ENCODE data around the gene TRAK1.

Gene TRAK1

DNA sequence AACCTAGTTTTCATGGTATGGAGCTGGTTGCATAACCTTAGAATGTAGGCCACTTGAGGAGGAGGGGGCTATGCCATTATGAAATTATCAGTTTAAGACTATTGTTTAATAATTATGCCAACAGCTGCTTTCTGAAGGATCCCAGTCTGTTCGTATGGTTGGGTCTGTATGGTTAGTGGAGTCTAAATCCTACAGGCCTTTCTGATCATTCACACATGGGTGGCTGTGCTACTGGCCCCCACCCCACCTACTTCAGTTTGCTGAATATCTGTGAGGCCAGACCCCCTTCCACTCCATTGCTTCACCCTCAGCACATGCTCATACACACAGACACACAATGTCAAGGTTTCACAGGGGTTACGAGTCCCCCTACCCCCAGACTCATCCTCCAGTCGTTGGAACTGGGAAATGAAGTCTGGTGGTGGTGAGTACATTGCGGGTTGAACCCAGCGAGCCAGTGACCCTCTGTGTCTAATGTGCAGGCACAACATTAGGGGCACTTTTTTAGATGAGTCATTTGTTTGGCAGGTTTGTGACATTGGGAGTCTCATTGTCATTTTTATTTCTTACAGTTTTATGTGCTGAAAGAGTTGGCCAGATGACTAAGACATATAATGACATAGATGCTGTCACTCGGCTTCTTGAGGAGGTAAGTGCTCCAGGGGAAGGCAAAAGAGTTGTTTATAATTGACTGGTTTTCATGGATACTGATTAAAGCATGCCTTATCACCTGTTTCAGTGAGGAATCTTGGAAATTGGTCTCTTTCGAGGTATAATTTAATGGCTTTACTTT, 85.3 kb downstream of the TRAK1 start:
- H3K9me3 Mint-ChIP-seq: no peaks in the 10 kb centered on the region
- H3K27me3 Mint-ChIP-seq: no peaks in the 10 kb centered on the region
- DNase-seq: no peak
- H3K4me3 Mint-ChIP-seq: no peak overlapping the region
- H3K4me1 Mint-ChIP-seq (ENCODE audit: low read depth): peaks cover 31% of the 10 kb centered on the region
- peaks cover 23% of the 10 kb centered on the region for H3K36me3 Mint-ChIP-seq (ENCODE audit: low read depth)
- H3K27ac Mint-ChIP-seq: no peak overlapping the region

DNA sequence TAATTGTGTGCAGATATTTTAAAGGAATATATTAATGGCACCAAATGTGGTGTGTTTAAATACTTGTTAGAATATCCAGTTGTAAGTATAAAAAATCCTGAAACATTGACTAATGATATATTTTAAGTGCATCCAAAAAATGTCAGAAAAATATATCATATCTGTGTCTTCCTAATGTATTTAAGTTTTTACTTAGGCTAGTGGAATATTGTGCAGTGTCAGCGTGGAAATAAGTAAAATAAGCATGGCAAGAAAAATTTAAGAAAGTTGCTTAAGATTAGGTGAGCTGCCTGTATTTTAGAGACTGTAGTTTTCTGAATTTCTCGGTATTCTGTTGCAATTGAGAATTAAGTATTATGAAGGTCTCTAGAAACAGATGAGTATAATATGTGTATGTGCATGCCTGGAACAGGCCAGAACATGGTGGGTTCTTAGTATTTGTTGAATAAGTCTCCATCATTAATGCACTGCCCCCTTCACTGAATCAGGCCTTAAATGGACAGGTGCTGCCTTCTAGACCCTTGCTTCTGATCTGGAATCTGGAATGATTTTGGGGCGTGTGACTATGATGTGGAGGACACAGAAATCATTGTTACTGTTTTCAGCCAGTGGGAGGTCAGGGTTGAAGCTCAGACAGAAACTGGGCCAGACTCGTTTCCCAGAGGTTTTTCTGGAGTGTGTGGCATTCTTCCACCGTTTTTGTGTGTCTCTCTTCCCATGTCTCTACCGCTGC, 86.1 kb downstream of the TRAK1 start:
- Mint-ChIP-seq H3K9me3 (no peaks in the 10 kb centered on the region), H3K4me1 (ENCODE audit: low read depth) (peaks cover 23% of the 10 kb centered on the region), H3K4me3 (no peak overlapping the region), H3K27me3 (no peaks in the 10 kb centered on the region), H3K27ac (no peak overlapping the region), H3K36me3 (ENCODE audit: low read depth) (peaks cover 23% of the 10 kb centered on the region)
- DNase-seq: no peak

DNA sequence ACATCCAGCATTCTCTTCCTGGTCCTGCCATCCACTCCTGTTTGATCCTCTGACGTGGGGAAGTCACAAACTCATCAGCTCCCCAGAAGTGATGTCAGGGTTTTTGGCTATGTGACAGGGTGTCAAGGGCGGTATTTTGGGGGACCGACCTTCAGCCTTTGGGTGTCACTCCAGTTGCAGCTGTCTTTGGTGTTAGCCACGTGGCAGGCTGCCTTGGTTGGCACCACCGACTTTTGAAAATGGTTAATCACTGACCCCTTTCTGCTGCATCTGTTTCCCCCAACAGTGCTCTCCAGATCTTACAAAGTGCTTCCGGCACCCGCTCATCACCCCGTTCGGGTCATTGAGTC, 86.6 kb downstream of the TRAK1 start:
- no peaks in the 10 kb centered on the region for H3K27me3 Mint-ChIP-seq
- DNase-seq: no peak
- H3K9me3 Mint-ChIP-seq: no peaks in the 10 kb centered on the region
- H3K36me3 Mint-ChIP-seq (ENCODE audit: low read depth): peaks cover 23% of the 10 kb centered on the region
- H3K27ac Mint-ChIP-seq: no peak overlapping the region
- H3K4me1 Mint-ChIP-seq (ENCODE audit: low read depth): peaks cover 19% of the 10 kb centered on the region
- H3K4me3 Mint-ChIP-seq: no peak overlapping the region

DNA sequence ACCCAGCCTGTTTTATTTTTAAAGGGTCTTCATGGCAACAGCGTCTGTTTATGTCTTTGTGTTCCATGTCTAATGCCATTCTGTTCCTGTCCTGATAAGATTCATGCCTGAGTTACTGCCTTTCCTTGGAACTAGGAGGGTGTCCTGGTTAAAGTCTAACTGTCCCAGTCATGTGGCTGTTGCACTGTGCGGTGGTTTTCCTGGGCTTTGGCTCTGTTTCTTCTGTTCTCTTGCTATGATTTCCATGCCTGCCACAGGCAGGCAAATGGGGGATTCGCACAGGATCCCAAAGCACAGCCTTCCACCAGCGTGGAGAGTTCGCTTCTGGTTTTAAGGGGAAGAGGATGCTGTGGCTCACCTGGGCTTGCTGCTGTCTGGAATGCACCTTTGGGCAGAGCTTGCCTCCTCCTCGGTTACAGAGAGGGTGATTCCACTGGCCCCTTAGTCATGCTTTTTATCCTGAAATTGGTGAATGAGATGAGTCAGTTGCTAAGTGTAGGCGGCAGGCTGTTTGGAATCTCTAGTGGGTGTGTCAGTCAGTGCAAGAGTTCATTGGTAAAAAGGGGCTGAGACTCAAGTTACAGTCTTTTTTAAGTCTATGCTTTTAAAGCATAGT, 88.1 kb downstream of the TRAK1 start:
- Mint-ChIP-seq H3K36me3 (ENCODE audit: low read depth) (peaks cover 23% of the 10 kb centered on the region), H3K4me1 (ENCODE audit: low read depth) (peaks cover 9% of the 10 kb centered on the region), H3K4me3 (no peak overlapping the region), H3K9me3 (no peaks in the 10 kb centered on the region), H3K27ac (peak overlapping the region; percentile 47), H3K27me3 (no peaks in the 10 kb centered on the region)
- no peak for DNase-seq

DNA sequence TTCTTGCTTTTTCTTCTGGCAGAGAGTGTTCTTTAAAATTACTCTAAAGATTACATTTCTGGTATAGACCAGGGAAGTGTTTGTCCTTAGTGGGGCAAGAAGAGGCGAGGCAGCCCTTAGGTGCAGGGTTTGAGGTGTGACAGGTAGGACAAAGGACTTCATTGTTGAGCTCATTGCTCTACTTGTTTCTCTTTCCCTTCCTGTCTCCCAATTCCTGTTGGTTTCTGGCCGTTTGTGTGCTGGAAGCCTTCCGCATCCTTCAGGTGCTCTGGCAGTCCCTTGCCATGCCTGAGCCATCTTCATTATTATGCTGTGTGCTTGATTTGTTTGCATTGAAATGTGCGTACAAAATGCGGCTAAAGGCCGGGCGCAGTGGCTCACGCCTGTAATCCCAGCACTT, 89.7 kb downstream of the TRAK1 start:
- Mint-ChIP-seq H3K36me3 (ENCODE audit: low read depth) (peaks cover 37% of the 10 kb centered on the region), H3K9me3 (no peaks in the 10 kb centered on the region), H3K27ac (no peak overlapping the region), H3K4me1 (ENCODE audit: low read depth) (peaks cover 13% of the 10 kb centered on the region), H3K27me3 (no peaks in the 10 kb centered on the region), H3K4me3 (no peak overlapping the region)
- DNase-seq: no peak

DNA sequence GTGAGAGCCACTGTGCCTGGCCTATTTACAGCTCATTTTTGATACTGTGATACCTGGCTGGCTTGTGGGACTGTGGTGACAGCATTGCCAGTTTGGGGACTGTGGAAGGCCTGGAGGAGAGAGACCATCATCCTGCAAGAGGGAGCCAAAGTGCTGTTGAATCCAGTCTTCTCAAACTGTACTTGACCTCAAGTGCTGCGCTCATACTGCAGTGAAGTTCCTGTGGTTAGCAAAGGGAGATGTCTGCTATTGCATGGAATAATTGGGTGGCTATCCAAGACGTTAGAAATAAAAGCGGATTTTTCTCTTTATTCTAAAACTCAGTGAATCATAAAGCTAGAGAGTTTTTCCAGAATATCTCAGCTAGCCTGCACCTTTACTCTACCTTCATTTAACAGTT, 91.4 kb downstream of the TRAK1 start:
- Mint-ChIP-seq H3K4me3 (no peak overlapping the region), H3K4me1 (ENCODE audit: low read depth) (peaks cover 13% of the 10 kb centered on the region), H3K27me3 (no peaks in the 10 kb centered on the region), H3K27ac (no peak overlapping the region), H3K36me3 (ENCODE audit: low read depth) (peaks cover 33% of the 10 kb centered on the region), H3K9me3 (no peaks in the 10 kb centered on the region)
- no peak for DNase-seq

DNA sequence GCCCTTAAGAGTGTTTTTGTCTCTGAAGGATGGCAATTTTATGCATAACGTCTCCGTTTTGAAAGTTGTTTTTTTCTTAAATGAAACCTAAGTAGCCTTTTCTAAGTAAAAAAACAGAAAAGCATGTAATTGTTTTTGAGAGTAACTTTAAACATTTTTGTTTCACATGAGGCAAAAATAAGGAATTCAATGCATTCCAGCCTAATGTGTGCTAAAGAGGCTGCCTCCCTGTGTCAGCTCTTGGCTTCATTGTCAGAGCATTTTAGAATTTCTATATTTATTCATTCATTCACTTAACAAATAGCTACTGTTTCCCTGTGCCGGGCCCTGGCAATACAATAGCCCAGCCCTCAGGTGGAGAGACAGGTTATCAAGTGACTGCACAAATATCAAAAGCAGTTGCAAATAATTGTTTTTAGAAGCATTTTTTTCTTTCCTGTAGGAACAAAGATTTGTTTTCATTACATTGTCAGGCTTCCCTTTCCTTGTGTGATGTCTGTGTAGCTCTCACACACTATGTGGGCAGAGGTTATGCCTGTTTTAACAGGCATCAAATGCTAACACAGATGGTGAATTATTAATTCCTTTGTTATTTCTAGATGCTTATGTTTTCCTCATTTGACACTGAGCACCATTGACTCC, 93.0 kb downstream of the TRAK1 start:
- Mint-ChIP-seq H3K27ac (no peak overlapping the region), H3K4me1 (ENCODE audit: low read depth) (peaks cover 11% of the 10 kb centered on the region), H3K4me3 (no peak overlapping the region), H3K36me3 (ENCODE audit: low read depth) (peaks cover 38% of the 10 kb centered on the region), H3K27me3 (no peaks in the 10 kb centered on the region), H3K9me3 (no peaks in the 10 kb centered on the region)
- no peak for DNase-seq

DNA sequence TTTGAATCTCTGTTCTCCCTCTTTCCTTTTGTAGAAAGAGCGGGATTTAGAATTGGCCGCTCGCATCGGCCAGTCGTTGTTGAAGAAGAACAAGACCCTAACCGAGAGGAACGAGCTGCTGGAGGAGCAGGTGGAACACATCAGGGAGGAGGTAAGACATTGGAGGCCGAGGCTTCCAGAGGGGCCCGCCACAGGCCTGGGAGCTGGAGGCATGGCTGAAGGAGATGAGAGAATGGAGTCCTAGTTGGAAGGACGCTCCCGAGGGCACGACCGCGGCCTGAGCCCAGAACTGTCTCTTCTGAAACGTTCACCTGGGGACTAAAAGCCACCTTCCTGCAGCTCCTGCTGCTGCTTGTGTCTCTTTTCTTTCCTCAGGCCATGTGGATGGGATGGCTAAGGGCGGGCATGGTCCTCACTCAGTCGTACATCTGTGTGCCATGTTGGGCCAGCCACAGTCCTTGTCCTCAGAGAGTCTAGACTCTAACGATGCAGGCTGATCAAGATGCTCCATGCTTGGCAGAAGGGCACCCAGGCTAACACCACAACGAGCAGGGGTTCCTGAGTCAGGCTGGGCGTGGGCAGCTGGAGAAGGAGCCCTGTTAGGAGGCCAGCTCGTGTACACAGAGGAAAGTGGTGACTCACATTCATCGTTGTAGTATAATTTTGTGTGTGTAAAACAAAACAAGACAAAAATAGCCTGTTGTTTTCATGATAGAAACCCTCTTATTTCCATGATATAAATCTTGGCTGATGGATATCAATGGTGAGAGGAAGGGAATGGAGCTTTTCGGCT, 93.7 kb downstream of the TRAK1 start:
- no peak overlapping the region for H3K4me3 Mint-ChIP-seq
- H3K4me1 Mint-ChIP-seq (ENCODE audit: low read depth): peaks cover 4% of the 10 kb centered on the region
- no peaks in the 10 kb centered on the region for H3K27me3 Mint-ChIP-seq
- H3K36me3 Mint-ChIP-seq (ENCODE audit: low read depth): peaks cover 39% of the 10 kb centered on the region
- no peak for DNase-seq
- H3K27ac Mint-ChIP-seq: peak overlapping the region; percentile 71
- H3K9me3 Mint-ChIP-seq: no peaks in the 10 kb centered on the region

- Mint-ChIP-seq H3K27me3 (no peaks in the 10 kb centered on the region), H3K27ac (no peak overlapping the region), H3K4me1 (ENCODE audit: low read depth) (peaks cover 15% of the 10 kb centered on the region), H3K9me3 (no peaks in the 10 kb centered on the region), H3K4me3 (no peak overlapping the region), H3K36me3 (ENCODE audit: low read depth) (peaks cover 49% of the 10 kb centered on the region)
- no peak for DNase-seq
Measured at GRCh38 chr3:42187936-42188335, 96.8 kb downstream of the TRAK1 start.

DNA sequence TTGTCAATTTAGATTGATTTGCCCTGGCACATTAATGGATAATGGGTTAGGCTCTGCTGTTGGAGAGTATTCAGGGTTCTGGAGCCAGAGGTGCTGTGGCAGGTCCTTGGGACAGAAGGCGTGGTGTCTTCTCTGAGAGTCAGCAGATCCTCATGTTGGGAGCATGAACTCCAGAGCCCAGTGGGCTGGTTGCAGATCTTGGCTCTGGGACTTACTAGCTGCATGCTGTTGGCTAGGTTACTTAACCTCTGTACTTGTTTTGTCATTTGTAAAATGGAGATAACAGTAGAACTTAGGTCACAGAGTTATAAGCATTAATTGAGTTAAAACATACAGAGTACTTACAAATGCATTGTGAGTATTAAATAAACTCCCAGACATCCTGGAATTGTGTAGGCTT, 97.2 kb downstream of the TRAK1 start:
- Mint-ChIP-seq H3K9me3 (no peaks in the 10 kb centered on the region), H3K36me3 (ENCODE audit: low read depth) (peaks cover 53% of the 10 kb centered on the region), H3K27me3 (no peaks in the 10 kb centered on the region), H3K4me3 (no peak overlapping the region), H3K4me1 (ENCODE audit: low read depth) (peaks cover 18% of the 10 kb centered on the region), H3K27ac (peak overlapping the region; percentile 24)
- no peak for DNase-seq

DNA sequence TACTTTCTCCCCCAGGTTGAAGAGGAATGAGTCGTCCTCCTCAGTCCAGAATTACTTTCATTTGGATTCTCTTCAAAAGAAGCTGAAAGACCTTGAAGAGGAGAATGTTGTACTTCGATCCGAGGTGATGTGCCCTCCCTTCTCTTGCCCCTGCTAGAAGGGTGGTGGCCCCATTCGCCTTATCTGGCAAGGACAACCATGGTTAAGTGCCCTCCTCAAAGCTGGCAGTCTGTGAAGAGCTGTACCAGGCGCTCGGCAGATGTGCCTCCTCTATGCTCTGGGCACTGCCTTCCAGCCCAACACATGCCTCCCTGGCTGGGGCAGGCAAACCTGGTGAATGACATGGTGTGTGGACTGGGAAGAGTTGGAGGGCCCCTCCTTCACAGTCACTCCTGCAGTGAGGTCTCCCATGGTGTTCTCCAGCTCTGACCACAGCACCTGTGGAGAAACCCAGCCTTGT, 97.9 kb downstream of the TRAK1 start:
- DNase-seq: no peak
- Mint-ChIP-seq H3K36me3 (ENCODE audit: low read depth) (peaks cover 60% of the 10 kb centered on the region), H3K4me3 (no peak overlapping the region), H3K4me1 (ENCODE audit: low read depth) (peaks cover 18% of the 10 kb centered on the region), H3K27me3 (no peaks in the 10 kb centered on the region), H3K9me3 (no peaks in the 10 kb centered on the region), H3K27ac (no peak overlapping the region)

DNA sequence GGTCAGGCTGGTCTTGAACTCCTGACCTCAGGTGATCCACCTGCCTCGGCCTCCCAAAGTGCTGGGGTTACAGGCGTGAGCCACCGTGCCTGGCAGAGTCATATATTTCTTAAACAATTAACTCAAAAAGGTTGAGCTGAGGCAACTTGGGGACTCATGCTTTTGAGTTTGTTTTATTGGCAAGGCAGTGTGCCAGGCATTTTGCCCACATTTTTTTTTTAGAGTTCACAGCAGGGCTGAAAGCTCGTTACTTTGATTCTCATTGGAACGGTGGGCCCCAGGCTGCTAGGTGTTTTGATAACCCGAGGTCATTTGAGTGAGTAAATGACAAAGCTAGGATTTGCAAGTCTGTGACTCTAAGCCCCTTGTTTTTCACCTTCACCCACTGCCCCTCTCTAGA, 98.6 kb downstream of the TRAK1 start:
- Mint-ChIP-seq H3K36me3 (ENCODE audit: low read depth) (peaks cover 62% of the 10 kb centered on the region), H3K27ac (no peak overlapping the region), H3K4me3 (no peak overlapping the region)

GRCh38 chr3:42190701-42191442, 99.7 kb downstream of the TRAK1 start:
- peak; percentile 71 for DNase-seq
- Mint-ChIP-seq H3K4me1 (ENCODE audit: low read depth) (peaks cover 14% of the 10 kb centered on the region), H3K36me3 (ENCODE audit: low read depth) (peaks cover 65% of the 10 kb centered on the region), H3K9me3 (no peaks in the 10 kb centered on the region), H3K27me3 (no peaks in the 10 kb centered on the region), H3K27ac (no peak overlapping the region), H3K4me3 (no peak overlapping the region)

More for the DNA sequence above, 98.6 kb downstream of the TRAK1 start:
- Mint-ChIP-seq H3K4me1 (ENCODE audit: low read depth) (peaks cover 18% of the 10 kb centered on the region), H3K27me3 (no peaks in the 10 kb centered on the region), H3K9me3 (no peaks in the 10 kb centered on the region)
- no peak for DNase-seq

DNA sequence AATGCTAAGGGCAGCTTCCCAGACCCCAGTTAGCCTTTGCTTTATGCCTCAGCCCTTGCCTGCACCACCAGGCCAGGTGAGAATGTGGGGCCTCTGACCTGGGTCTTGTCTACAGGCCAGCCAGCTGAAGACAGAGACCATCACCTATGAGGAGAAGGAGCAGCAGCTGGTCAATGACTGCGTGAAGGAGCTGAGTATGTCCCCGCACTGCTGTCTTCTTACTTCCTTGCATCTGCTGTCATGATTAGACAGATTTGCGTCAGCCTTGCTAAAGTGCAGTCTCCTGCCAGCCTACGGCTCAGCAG, 100.2 kb downstream of the TRAK1 start:
- H3K4me3 Mint-ChIP-seq: no peak overlapping the region
- no peak for DNase-seq
- H3K27me3 Mint-ChIP-seq: no peaks in the 10 kb centered on the region
- peaks cover 68% of the 10 kb centered on the region for H3K36me3 Mint-ChIP-seq (ENCODE audit: low read depth)
- no peak overlapping the region for H3K27ac Mint-ChIP-seq
- no peaks in the 10 kb centered on the region for H3K9me3 Mint-ChIP-seq
- peaks cover 14% of the 10 kb centered on the region for H3K4me1 Mint-ChIP-seq (ENCODE audit: low read depth)

Measured in activated T-cell treated with anti-CD3 and anti-CD28 coated beads, Interleukin-2, amount 50 U/mL, for 24 hours (primary cell).